Measurements from ENCODE around the gene MSI2. TPM values are rescaled to one million over a fixed set of nuclear protein-coding genes. Genes with fewer than 3 reads are reported as not detected.

The MSI2 gene
- polyA plus RNA-seq, 3 donors: 86.9 to 111 (median 91.4) TPM

GRCh38 chr17:57630736-57631135, 374.4 kb downstream of the MSI2 start:
- DNase-seq (ENCODE audit: extremely low read depth in 1 of 11, low read depth in 9 of 11, low spot score in 4 of 11): no peak

GRCh38 chr17:57631871-57632270, 375.5 kb downstream of the MSI2 start:
- DNase-seq (ENCODE audit: extremely low read depth in 1 of 11, low read depth in 9 of 11, low spot score in 4 of 11): no peak

GRCh38 chr17:57632294-57632693, 376.0 kb downstream of the MSI2 start:
- DNase-seq (ENCODE audit: extremely low read depth in 1 of 11, low read depth in 9 of 11, low spot score in 4 of 11): no peak

- no peak for DNase-seq (ENCODE audit: extremely low read depth in 1 of 11, low read depth in 9 of 11, low spot score in 4 of 11)
Measured at GRCh38 chr17:57633236-57633635, 376.9 kb downstream of the MSI2 start.

- DNase-seq (ENCODE audit: extremely low read depth in 1 of 11, low read depth in 9 of 11, low spot score in 4 of 11): no peak
Measured at GRCh38 chr17:57634713-57635465, 378.6 kb downstream of the MSI2 start.

- DNase-seq (ENCODE audit: extremely low read depth in 1 of 11, low read depth in 9 of 11, low spot score in 4 of 11): no peak
Measured at GRCh38 chr17:57636274-57636673, 380.0 kb downstream of the MSI2 start.

GRCh38 chr17:57636985-57637665, 380.8 kb downstream of the MSI2 start:
- DNase-seq (ENCODE audit: extremely low read depth in 1 of 11, low read depth in 9 of 11, low spot score in 4 of 11): no peak

- no peak for DNase-seq (ENCODE audit: extremely low read depth in 1 of 11, low read depth in 9 of 11, low spot score in 4 of 11)
Measured at GRCh38 chr17:57637666-57638010, 381.3 kb downstream of the MSI2 start.

- no peak for DNase-seq (ENCODE audit: extremely low read depth in 1 of 11, low read depth in 9 of 11, low spot score in 4 of 11)
Measured at GRCh38 chr17:57638284-57638683, 382.0 kb downstream of the MSI2 start.

- no peak for DNase-seq (ENCODE audit: extremely low read depth in 1 of 11, low read depth in 9 of 11, low spot score in 4 of 11)
Measured at GRCh38 chr17:57639381-57639780, 383.1 kb downstream of the MSI2 start.

GRCh38 chr17:57640079-57640478, 383.8 kb downstream of the MSI2 start:
- no peak for DNase-seq (ENCODE audit: extremely low read depth in 1 of 11, low read depth in 9 of 11, low spot score in 4 of 11)

GRCh38 chr17:57641761-57642160, 385.4 kb downstream of the MSI2 start:
- DNase-seq (ENCODE audit: extremely low read depth in 1 of 11, low read depth in 9 of 11, low spot score in 4 of 11): no peak

GRCh38 chr17:57643062-57643461, 386.7 kb downstream of the MSI2 start:
- no peak for DNase-seq (ENCODE audit: extremely low read depth in 1 of 11, low read depth in 9 of 11, low spot score in 4 of 11)

GRCh38 chr17:57644326-57644725, 388.0 kb downstream of the MSI2 start:
- no peak for DNase-seq (ENCODE audit: extremely low read depth in 1 of 11, low read depth in 9 of 11, low spot score in 4 of 11)

- no peak for DNase-seq (ENCODE audit: extremely low read depth in 1 of 11, low read depth in 9 of 11, low spot score in 4 of 11)
Measured at GRCh38 chr17:57645950-57646665, 389.8 kb downstream of the MSI2 start.

GRCh38 chr17:57648720-57649119, 392.4 kb downstream of the MSI2 start:
- no peak for DNase-seq (ENCODE audit: extremely low read depth in 1 of 11, low read depth in 9 of 11, low spot score in 4 of 11)

- no peak for DNase-seq (ENCODE audit: extremely low read depth in 1 of 11, low read depth in 9 of 11, low spot score in 4 of 11)
Measured at GRCh38 chr17:57649191-57649590, 392.9 kb downstream of the MSI2 start.

- no peak for DNase-seq (ENCODE audit: extremely low read depth in 1 of 11, low read depth in 9 of 11, low spot score in 4 of 11)
Measured at GRCh38 chr17:57649731-57650484, 393.6 kb downstream of the MSI2 start.

GRCh38 chr17:57650548-57650947, 394.2 kb downstream of the MSI2 start:
- DNase-seq (ENCODE audit: extremely low read depth in 1 of 11, low read depth in 9 of 11, low spot score in 4 of 11): no peak

- DNase-seq (ENCODE audit: extremely low read depth in 1 of 11, low read depth in 9 of 11, low spot score in 4 of 11): no peak
Measured at GRCh38 chr17:57651451-57651850, 395.1 kb downstream of the MSI2 start.

Data from renal cortex interstitium (tissue), 11 donors.